Measurements from ENCODE around the gene LPP.

- no peak for TF ChIP-seq POLR2A (IDR thresholded peaks at IDR 0.05; ENCODE audit: low read length)
- TF ChIP-seq GATA1 (IDR thresholded peaks at IDR 0.05; ENCODE audit: low read depth, low read length): no peak
These were observed 477.5 kb downstream of the LPP start for GRCh38 chr3:188631291-188632010.
